ENCODE data around the gene IGF2R.
"Not testable (repeated sequence)": the region's sequence is repeated elsewhere in the genome, so short reads cannot be mapped to it uniquely, and the experiment has no call there.

Gene IGF2R

GRCh38 chr6:160071805-160072690 lies 103.2 kb downstream of the IGF2R start:
- DNase-seq (ENCODE audit: low read depth in 2 of 3, low spot score in 1 of 3), result no peak

- no peak for DNase-seq (ENCODE audit: low read depth in 2 of 3, low spot score in 1 of 3)
Measured at GRCh38 chr6:160073272-160073671, 104.4 kb downstream of the IGF2R start.

GRCh38 chr6:160076009-160076408 lies 107.1 kb downstream of the IGF2R start:
- DNase-seq (ENCODE audit: low read depth in 2 of 3, low spot score in 1 of 3), result no peak

GRCh38 chr6:160077024-160077423 lies 108.1 kb downstream of the IGF2R start:
- DNase-seq (ENCODE audit: low read depth in 2 of 3, low spot score in 1 of 3), result no peak

GRCh38 chr6:160077526-160077925 lies 108.6 kb downstream of the IGF2R start:
- no peak for DNase-seq (ENCODE audit: low read depth in 2 of 3, low spot score in 1 of 3)

GRCh38 chr6:160078883-160079685 lies 110.2 kb downstream of the IGF2R start:
- no peak for DNase-seq (ENCODE audit: low read depth in 2 of 3, low spot score in 1 of 3)

- DNase-seq (ENCODE audit: low read depth in 2 of 3, low spot score in 1 of 3), result no peak
Measured at GRCh38 chr6:160079686-160080043, 110.8 kb downstream of the IGF2R start.

- DNase-seq (ENCODE audit: low read depth in 2 of 3, low spot score in 1 of 3), result no peak
Measured at GRCh38 chr6:160080097-160080496, 111.2 kb downstream of the IGF2R start.

GRCh38 chr6:160081398-160081797 lies 112.5 kb downstream of the IGF2R start:
- no peak for DNase-seq (ENCODE audit: low read depth in 2 of 3, low spot score in 1 of 3)

GRCh38 chr6:160082627-160083026 lies 113.7 kb downstream of the IGF2R start:
- DNase-seq (ENCODE audit: low read depth in 2 of 3, low spot score in 1 of 3), result no peak

GRCh38 chr6:160084198-160084776 lies 115.4 kb downstream of the IGF2R start:
- no peak for DNase-seq (ENCODE audit: low read depth in 2 of 3, low spot score in 1 of 3)

GRCh38 chr6:160085226-160085625 lies 116.3 kb downstream of the IGF2R start:
- DNase-seq (ENCODE audit: low read depth in 2 of 3, low spot score in 1 of 3), result no peak

GRCh38 chr6:160085713-160086505 lies 117.0 kb downstream of the IGF2R start:
- no peak for DNase-seq (ENCODE audit: low read depth in 2 of 3, low spot score in 1 of 3)

- no peak for DNase-seq (ENCODE audit: low read depth in 2 of 3, low spot score in 1 of 3)
Measured at GRCh38 chr6:160086754-160087153, 117.9 kb downstream of the IGF2R start.

- DNase-seq (ENCODE audit: low read depth in 2 of 3, low spot score in 1 of 3), result no peak
Measured at GRCh38 chr6:160088069-160088783, 119.3 kb downstream of the IGF2R start.

GRCh38 chr6:160088784-160089533 lies 120.1 kb downstream of the IGF2R start:
- no peak for DNase-seq (ENCODE audit: low read depth in 2 of 3, low spot score in 1 of 3)

- no peak for DNase-seq (ENCODE audit: low read depth in 2 of 3, low spot score in 1 of 3)
Measured at GRCh38 chr6:160089534-160089897, 120.6 kb downstream of the IGF2R start.

- not testable (repeated sequence) for DNase-seq (ENCODE audit: low read depth in 2 of 3, low spot score in 1 of 3)
Measured at GRCh38 chr6:160090442-160091239, 121.8 kb downstream of the IGF2R start.

GRCh38 chr6:160092176-160092575 lies 123.3 kb downstream of the IGF2R start:
- not testable (repeated sequence) for DNase-seq (ENCODE audit: low read depth in 2 of 3, low spot score in 1 of 3)
